Breast epithelium (tissue), 4 donors: ENCODE measurements around the gene DCXR. TPM values are rescaled to one million over a fixed set of nuclear protein-coding genes. Genes with fewer than 3 reads are reported as not detected.
A peak's percentile ranks its signal among the peaks of the same experiment; 100 is the strongest.

Experiments used
- DNase-seq, 2 donors: peaks; one replicate each; pipeline ENCODE4 v3.0.0-alpha.2; 2019; ENCODE audit warnings: low spot score in 2 of 2
- H3K27ac ChIP-seq, 2 donors: fragments of 200-600 bp; sonication (generic) in 1 of 2; one replicate each; pipeline ENCODE4 v1.5.1; 2016 to 2019; ENCODE audit warnings: mild to moderate bottlenecking in 1 of 2
- H3K27me3 ChIP-seq, 2 donors: fragments of 200-600 bp; sonication (generic) in 1 of 2; one replicate each; pipeline versions ENCODE4 v1.5.1 to v1.6.0; 2017 to 2019; ENCODE audit warnings: control low read depth in 1 of 2, mild to moderate bottlenecking in 1 of 2
- H3K36me3 ChIP-seq: fragments of 200-600 bp; one replicate; pipeline ENCODE4 v1.5.1; 2019
- H3K4me1 ChIP-seq, 2 donors: fragments of 200-600 bp; sonication (generic); one replicate each; pipeline ENCODE4 v1.5.1; 2016 to 2019; ENCODE audit warnings: control low read depth in 1 of 2
- H3K4me3 ChIP-seq, 3 donors: fragments of 200-600 bp; sonication (generic); 1 replicate in 2 of 3; 2 replicates in 1 of 3; pipeline ENCODE4 v1.5.1; 2016 to 2019; ENCODE audit warnings: mild to moderate bottlenecking in 3 of 3, moderate library complexity in 2 of 3
- H3K9me3 ChIP-seq, 2 donors: fragments of 200-600 bp; sonication (generic) in 1 of 2; one replicate each; pipeline ENCODE4 v1.5.1; 2016 to 2019; ENCODE audit warnings: control low read depth in 1 of 2
- CTCF ChIP-seq, 3 donors: fragments of 450-650 bp; IDR thresholded peaks; one replicate each; pipeline ENCODE4 v1.5.1; 2016 to 2017; ENCODE audit warnings: antibody characterized with exemption in 3 of 3, mild to moderate bottlenecking in 3 of 3, moderate library complexity in 3 of 3
- POLR2A ChIP-seq: fragments of 450-650 bp; IDR thresholded peaks from one replicate; pipeline ENCODE4 v1.6.1; 2016; ENCODE audit warnings: antibody characterized with exemption, mild to moderate bottlenecking, moderate library complexity
- POLR2AphosphoS5 ChIP-seq, 3 donors: sonication (generic); formaldehyde crosslinking; IDR thresholded peaks; one replicate each; pipeline ENCODE4 v1.6.1; 2017; ENCODE audit warnings: antibody characterized with exemption in 3 of 3
- intact Hi-C: fragments of 100-400 bp; cut with DNase I; formaldehyde crosslinking; loops from one replicate; pipeline ENCODE4 v1.15.1; 2023; ENCODE audit warnings: low total_unique reads
- total RNA-seq, 3 donors: library from RNA; depleted of rRNA; stranded (reverse); fragments of >200 nt; gene quantifications; one replicate each; pipeline ENCODE4 v1.1.0, GENCODE V29; 2016

Gene DCXR
- total RNA-seq, 3 donors from 2014 or later, result 202 to 484 (median 228) TPM

DNA sequence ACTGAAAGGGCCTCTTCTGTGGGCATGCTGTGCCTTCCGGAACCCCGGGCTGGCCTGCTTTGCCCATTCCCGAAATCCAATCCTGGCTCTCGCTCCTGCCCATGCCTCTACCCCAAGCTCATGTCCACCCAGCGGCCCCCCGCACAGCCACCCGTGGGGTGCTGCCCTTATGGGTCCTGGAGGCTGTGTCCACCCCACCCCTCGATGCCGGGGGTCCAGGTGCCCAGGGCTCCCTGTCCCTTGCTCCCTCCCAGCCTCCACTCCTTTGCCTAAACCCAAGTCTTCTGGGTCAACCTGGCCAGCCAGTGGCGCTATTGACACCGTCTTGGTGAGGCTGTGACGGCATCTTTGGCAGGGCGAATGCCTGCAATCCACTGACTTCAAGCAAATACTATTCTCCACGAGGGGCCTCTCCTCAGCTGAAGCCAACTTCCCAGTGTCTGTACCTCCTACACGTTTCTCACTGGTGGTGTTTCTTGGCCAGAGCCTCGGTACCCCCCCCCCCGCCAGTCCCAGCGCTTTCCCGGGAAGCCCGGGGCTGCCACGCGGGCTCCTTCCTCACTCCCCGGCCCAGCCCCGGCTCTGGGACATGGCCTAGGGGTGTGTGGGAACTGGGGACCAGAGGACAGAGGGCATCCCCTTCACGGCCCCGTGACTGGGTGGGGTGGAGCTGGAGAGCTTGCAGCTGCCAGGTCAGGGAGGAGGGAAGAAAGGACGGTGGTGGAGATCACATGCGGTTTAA lies 40.3 kb upstream of the DCXR start:
- peak in 1 of 2 donors; percentile 64 for DNase-seq
- no peaks in the 10 kb centered on the region for H3K4me1 ChIP-seq
- H3K4me3 ChIP-seq, result peak overlapping the region in 1 of 3 donors; percentile 35
- no peaks in the 10 kb centered on the region for H3K9me3 ChIP-seq
- H3K36me3 ChIP-seq, result peaks cover 22% of the 10 kb centered on the region
- no peaks in the 10 kb centered on the region for H3K27me3 ChIP-seq
- peak overlapping the region; percentile 50 to 82 for H3K27ac ChIP-seq
- no peak for TF ChIP-seq CTCF (IDR thresholded peaks at IDR 0.05)
- peak in 2 of 3 donors; percentile 35 to 53 for TF ChIP-seq POLR2AphosphoS5 (IDR thresholded peaks at IDR 0.05)
- intact Hi-C loops, result no loop called here

DNA sequence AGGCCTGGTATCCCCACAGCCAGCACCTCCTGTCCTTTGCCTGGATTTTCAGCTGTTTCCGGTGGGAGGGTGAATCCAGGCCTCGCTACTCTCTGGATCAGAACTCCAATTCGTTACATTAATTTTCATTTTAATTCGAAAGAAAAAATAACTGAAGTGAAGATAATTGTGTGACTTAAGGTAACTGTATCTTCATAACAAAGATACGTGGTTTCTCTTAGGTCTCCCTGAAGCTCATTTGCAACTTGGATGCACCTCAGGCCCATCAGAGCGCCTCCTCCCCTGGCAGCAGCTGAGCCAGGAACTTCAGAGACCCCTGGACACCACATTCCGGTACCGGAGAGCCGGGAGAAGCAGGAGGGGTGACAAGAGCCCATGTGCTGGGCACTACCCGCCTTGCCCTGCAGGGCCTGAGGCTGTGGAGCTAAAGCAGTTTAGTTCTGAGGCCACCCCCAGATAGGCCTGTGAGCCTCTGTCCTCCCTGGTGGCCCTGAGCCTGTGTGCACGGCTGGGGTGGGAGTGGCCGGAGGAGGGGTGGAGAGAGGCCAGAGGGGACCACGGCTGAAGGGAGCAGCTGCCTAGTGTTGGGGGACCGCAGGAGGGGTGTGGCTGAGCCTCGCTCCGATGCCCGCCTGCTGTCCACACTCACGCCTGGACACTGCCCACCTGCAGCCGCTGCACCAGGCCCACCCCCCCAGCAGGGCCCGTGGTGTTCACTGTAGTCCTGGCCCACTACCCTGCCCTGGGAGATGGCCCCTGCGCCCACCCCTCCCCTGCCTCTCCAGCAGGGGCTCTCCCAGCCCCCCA lies 39.5 kb upstream of the DCXR start:
- peak overlapping the region; percentile 50 to 82 for H3K27ac ChIP-seq
- DNase-seq, result no peak

GRCh38 chr17:82076018-82076784 lies 38.7 kb upstream of the DCXR start:
- TF ChIP-seq CTCF (IDR thresholded peaks at IDR 0.05) (no peak), POLR2AphosphoS5 (IDR thresholded peaks at IDR 0.05) (no peak)

More for the DNA sequence above, 39.5 kb upstream of the DCXR start:
- intact Hi-C loops, result no loop called here
- H3K4me1 ChIP-seq, result no peaks in the 10 kb centered on the region
- H3K36me3 ChIP-seq, result peaks cover 14% of the 10 kb centered on the region
- no peaks in the 10 kb centered on the region for H3K27me3 ChIP-seq
- H3K9me3 ChIP-seq, result no peaks in the 10 kb centered on the region
- peak overlapping the region in 1 of 3 donors; percentile 35 for H3K4me3 ChIP-seq
- TF ChIP-seq POLR2AphosphoS5 (IDR thresholded peaks at IDR 0.05), result no peak
- TF ChIP-seq POLR2A, result no peak
- no peak for TF ChIP-seq CTCF (IDR thresholded peaks at IDR 0.05)

GRCh38 chr17:82073446-82073845 lies 35.9 kb upstream of the DCXR start:
- no peaks in the 10 kb centered on the region for H3K9me3 ChIP-seq
- no peaks in the 10 kb centered on the region for H3K27me3 ChIP-seq
- H3K4me1 ChIP-seq, result no peaks in the 10 kb centered on the region
- no peak for DNase-seq
- H3K36me3 ChIP-seq, result no peaks in the 10 kb centered on the region
- intact Hi-C loops, result no loop called here
- no peak overlapping the region for H3K27ac ChIP-seq
- H3K4me3 ChIP-seq, result no peak overlapping the region
- TF ChIP-seq CTCF (IDR thresholded peaks at IDR 0.05) (no peak), POLR2AphosphoS5 (IDR thresholded peaks at IDR 0.05) (no peak), POLR2A (no peak)

More at GRCh38 chr17:82076018-82076784, 38.7 kb upstream of the DCXR start:
- intact Hi-C loops, result no loop called here
- Histone ChIP-seq H3K36me3 (peaks cover 11% of the 10 kb centered on the region), H3K27me3 (no peaks in the 10 kb centered on the region), H3K4me1 (no peaks in the 10 kb centered on the region), H3K27ac (peak overlapping the region in 1 of 2 donors; percentile 50), H3K4me3 (no peak overlapping the region), H3K9me3 (no peaks in the 10 kb centered on the region)
- DNase-seq, result no peak
